DOHH2 (cell line): Measurements from ENCODE around the gene INTS2.

ENCODE experiments used
- H3F3A ChIP-seq: fragments of 200-600 bp; sonication (generic), shearing (Covaris generic); 2 replicates; pipeline ENCODE4 v1.6.0; 2016; ENCODE audit warnings: antibody characterized with exemption, mild to moderate bottlenecking; ENCODE audit not compliant: control insufficient read depth, insufficient read depth
- H3K27ac ChIP-seq: fragments of 200-600 bp; sonication (generic); 2 replicates; pipeline ENCODE4 v1.5.1; 2014; ENCODE audit warnings: low read depth, mild to moderate bottlenecking, low read length, moderate library complexity
- H3K27me3 ChIP-seq: fragments of 200-600 bp; sonication (generic); 2 replicates; pipeline ENCODE4 v1.6.1; 2014; ENCODE audit warnings: mild to moderate bottlenecking, low read length, mixed read lengths; ENCODE audit not compliant: control insufficient read depth
- H3K36me3 ChIP-seq: fragments of 200-600 bp; sonication (generic); 2 replicates; pipeline ENCODE4 v1.6.1; 2014; ENCODE audit warnings: mild to moderate bottlenecking, low read length, moderate library complexity, mixed read lengths; ENCODE audit not compliant: control insufficient read depth
- H3K4me1 ChIP-seq: fragments of 200-600 bp; sonication (generic); 2 replicates; pipeline ENCODE4 v1.6.1; 2014; ENCODE audit warnings: mild to moderate bottlenecking, low read length, mixed read lengths; ENCODE audit not compliant: control insufficient read depth
- H3K4me2 ChIP-seq: fragments of 200-600 bp; sonication (generic); 2 replicates; pipeline ENCODE4 v1.6.0; 2014; ENCODE audit warnings: mild to moderate bottlenecking, low read length, moderate library complexity
- H3K4me3 ChIP-seq: fragments of 200-600 bp; sonication (generic); 2 replicates; pipeline ENCODE4 v1.5.1; 2014; ENCODE audit warnings: mild to moderate bottlenecking, low read length, mixed read lengths
- H3K79me2 ChIP-seq: fragments of 200-600 bp; sonication (generic); 2 replicates; pipeline ENCODE4 v1.6.1; 2014; ENCODE audit warnings: mild to moderate bottlenecking, low read length, mixed read lengths; ENCODE audit not compliant: control insufficient read depth
- H3K9me2 ChIP-seq: fragments of 200-600 bp; sonication (generic); replicated peaks from 2 replicates; pipeline ENCODE4 v1.6.1; 2014; ENCODE audit warnings: mild to moderate bottlenecking, low read length, mixed read lengths; ENCODE audit not compliant: control insufficient read depth
- H3K9me3 ChIP-seq: fragments of 200-600 bp; sonication (generic); 2 replicates; pipeline ENCODE4 v1.6.1; 2014; ENCODE audit warnings: antibody characterized with exemption, low read length, mixed read lengths; ENCODE audit not compliant: control insufficient read depth, insufficient read depth
- H4K20me1 ChIP-seq: fragments of 200-600 bp; sonication (generic); 2 replicates; pipeline ENCODE4 v1.6.0; 2014; ENCODE audit warnings: low read depth, mild to moderate bottlenecking, antibody characterized with exemption, low read length, moderate library complexity; ENCODE audit not compliant: control insufficient read depth, insufficient read depth
- EZH2phosphoT487 ChIP-seq: fragments of 200-600 bp; sonication (generic); IDR thresholded peaks from 2 replicates; pipeline ENCODE4 v1.6.1; 2017; ENCODE audit warnings: borderline replicate concordance, mild to moderate bottlenecking, antibody characterized with exemption, low read length, moderate library complexity, mixed read lengths
- TF ChIP-seq, protein P1 (sequence below): fragments of 200-600 bp; sonication (generic); IDR thresholded peaks from one replicate; pipeline ENCODE4 v1.5.1; 2014; ENCODE audit warnings: antibody characterized with exemption, mild to moderate bottlenecking, low read depth, low read length; ENCODE audit not compliant: poor library complexity, severe bottlenecking

Gene INTS2

DNA sequence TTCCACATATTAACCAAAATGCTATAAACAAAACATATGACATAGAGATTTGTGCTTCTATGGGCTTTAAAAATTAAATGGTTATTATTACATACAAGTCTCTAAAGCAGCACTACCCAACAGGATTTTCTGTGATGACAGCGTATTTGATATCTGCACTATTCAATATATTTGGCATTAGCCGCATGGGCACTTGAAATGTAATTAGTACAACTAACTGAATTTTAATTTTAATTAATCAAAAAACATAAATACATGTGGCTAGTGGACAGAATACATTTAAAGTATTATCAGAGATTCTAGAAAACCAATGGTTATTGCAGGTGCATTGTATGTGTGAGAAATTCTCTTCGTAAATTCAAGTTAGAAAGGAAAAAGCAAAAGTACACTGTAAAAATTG lies 110.3 kb downstream of the INTS2 start:
- Histone ChIP-seq H3K4me2 (no peak overlapping the region), H4K20me1 (no peaks in the 10 kb centered on the region), H3K36me3 (peaks cover 80% of the 10 kb centered on the region), H3K9me3 (no peaks in the 10 kb centered on the region), H3K9me2 (no peaks in the 10 kb centered on the region), H3K27ac (no peak overlapping the region), H3K4me3 (no peak overlapping the region), H3K79me2 (peaks cover 11% of the 10 kb centered on the region), H3K27me3 (no peaks in the 10 kb centered on the region), H3K4me1 (peaks cover 39% of the 10 kb centered on the region), H3F3A (0 out of 2 replicates have a peak, but pooled peaks cover 5% of the 10 kb centered on the region)
- TF ChIP-seq EZH2phosphoT487, result no peak

DNA sequence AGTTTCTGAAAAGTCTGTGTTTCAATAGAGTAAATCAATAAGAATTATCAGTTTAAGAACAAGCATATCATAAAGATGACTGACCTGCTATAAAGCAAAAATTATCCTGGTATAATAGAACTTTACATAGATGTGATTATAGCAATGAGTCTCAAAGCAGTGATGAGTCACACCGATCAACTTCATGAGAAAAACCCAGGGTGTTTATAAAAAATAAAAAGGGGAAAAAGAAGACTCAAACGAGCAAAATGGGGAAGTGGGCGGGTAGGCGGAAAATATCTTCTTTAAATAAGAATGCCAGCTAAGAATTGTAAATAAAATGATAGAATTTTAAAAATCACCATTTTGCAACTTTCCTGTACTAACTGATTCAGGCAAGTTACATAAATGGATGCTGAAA lies 111.2 kb downstream of the INTS2 start:
- Histone ChIP-seq H3K9me2 (no peaks in the 10 kb centered on the region), H3F3A (0 out of 2 replicates have a peak, but pooled peaks cover 5% of the 10 kb centered on the region), H3K4me1 (peaks cover 39% of the 10 kb centered on the region), H3K36me3 (peaks cover 76% of the 10 kb centered on the region), H3K4me3 (peak overlapping the region; percentile 5; the same call in 1 of the 2 replicates), H3K9me3 (no peaks in the 10 kb centered on the region), H3K4me2 (peak overlapping the region; percentile 36), H3K27ac (no peak overlapping the region), H3K79me2 (peaks cover 9% of the 10 kb centered on the region), H3K27me3 (no peaks in the 10 kb centered on the region), H4K20me1 (no peaks in the 10 kb centered on the region)
- no peak for TF ChIP-seq EZH2phosphoT487
- TF ChIP-seq, protein P1, sequence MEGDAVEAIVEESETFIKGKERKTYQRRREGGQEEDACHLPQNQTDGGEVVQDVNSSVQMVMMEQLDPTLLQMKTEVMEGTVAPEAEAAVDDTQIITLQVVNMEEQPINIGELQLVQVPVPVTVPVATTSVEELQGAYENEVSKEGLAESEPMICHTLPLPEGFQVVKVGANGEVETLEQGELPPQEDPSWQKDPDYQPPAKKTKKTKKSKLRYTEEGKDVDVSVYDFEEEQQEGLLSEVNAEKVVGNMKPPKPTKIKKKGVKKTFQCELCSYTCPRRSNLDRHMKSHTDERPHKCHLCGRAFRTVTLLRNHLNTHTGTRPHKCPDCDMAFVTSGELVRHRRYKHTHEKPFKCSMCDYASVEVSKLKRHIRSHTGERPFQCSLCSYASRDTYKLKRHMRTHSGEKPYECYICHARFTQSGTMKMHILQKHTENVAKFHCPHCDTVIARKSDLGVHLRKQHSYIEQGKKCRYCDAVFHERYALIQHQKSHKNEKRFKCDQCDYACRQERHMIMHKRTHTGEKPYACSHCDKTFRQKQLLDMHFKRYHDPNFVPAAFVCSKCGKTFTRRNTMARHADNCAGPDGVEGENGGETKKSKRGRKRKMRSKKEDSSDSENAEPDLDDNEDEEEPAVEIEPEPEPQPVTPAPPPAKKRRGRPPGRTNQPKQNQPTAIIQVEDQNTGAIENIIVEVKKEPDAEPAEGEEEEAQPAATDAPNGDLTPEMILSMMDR, result no peak

DNA sequence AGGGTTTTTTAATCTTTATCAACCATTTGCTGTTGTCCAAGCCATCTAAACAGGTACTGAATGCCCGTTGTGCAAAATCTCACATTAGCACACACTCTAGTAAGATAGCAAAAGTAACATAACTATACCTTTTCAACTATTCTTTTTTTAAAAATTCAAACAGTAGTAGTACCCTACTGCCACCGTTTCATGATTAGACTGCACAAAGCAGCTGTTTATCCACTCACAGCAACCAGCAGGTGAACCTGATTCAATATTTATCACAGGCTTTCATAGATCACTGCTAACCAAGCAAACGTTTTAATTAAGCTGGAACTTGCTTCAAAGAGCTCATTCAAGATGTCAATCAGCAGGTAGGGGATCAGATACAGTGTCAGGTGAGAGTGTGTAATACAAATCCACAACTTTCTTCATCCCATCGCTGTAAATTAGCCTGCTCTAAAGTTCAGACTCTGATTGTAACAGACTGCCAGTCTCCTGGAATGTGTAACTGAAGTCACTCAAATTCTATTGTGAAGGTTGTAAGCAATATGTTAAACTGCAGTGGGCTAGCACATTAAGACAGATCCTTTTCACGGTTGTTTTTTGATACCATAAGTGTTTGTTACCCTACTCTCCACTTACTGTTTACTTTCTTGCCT lies 111.8 kb downstream of the INTS2 start:
- H3K79me2 ChIP-seq, result peaks cover 9% of the 10 kb centered on the region
- no peaks in the 10 kb centered on the region for H3K27me3 ChIP-seq
- H3K9me2 ChIP-seq, result no peaks in the 10 kb centered on the region
- H4K20me1 ChIP-seq, result no peaks in the 10 kb centered on the region
- H3K4me2 ChIP-seq, result peak overlapping the region; percentile 36
- no peak overlapping the region for H3K27ac ChIP-seq
- no peaks in the 10 kb centered on the region for H3K9me3 ChIP-seq
- 0 out of 2 replicates have a peak, but pooled peaks cover 5% of the 10 kb centered on the region for H3F3A ChIP-seq
- H3K36me3 ChIP-seq, result peaks cover 76% of the 10 kb centered on the region
- no peak for TF ChIP-seq EZH2phosphoT487
- TF ChIP-seq, protein P1, result no peak
- H3K4me1 ChIP-seq, result peaks cover 42% of the 10 kb centered on the region
- no peak overlapping the region for H3K4me3 ChIP-seq
